A549 (cell line): Measurements from ENCODE around the gene COL3A1.

Experiments
- BHLHE40 ChIP-seq: IDR thresholded peaks from 2 replicates; pipeline ENCODE4 v1.6.1; 2012; ENCODE audit warnings: low read depth, low read length, inconsistent platforms
- CTCF ChIP-seq: fragments of >200 bp; sonication (Bioruptor Twin); formaldehyde crosslinking; IDR thresholded peaks from 3 replicates; pipeline ENCODE4 v1.5.1; 2016
- POLR2A ChIP-seq: IDR thresholded peaks from 2 replicates; pipeline ENCODE4 v1.6.1; 2012; ENCODE audit warnings: mild to moderate bottlenecking, low read length
- TF ChIP-seq, protein P1 (sequence below): fragments of 450-650 bp; IDR thresholded peaks from 2 replicates; pipeline ENCODE4 v1.6.1; 2014; ENCODE audit warnings: antibody characterized with exemption

- TF ChIP-seq, protein P1, sequence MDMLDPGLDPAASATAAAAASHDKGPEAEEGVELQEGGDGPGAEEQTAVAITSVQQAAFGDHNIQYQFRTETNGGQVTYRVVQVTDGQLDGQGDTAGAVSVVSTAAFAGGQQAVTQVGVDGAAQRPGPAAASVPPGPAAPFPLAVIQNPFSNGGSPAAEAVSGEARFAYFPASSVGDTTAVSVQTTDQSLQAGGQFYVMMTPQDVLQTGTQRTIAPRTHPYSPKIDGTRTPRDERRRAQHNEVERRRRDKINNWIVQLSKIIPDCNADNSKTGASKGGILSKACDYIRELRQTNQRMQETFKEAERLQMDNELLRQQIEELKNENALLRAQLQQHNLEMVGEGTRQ: no peak
- TF ChIP-seq CTCF: no peak
- TF ChIP-seq BHLHE40: no peak
- TF ChIP-seq POLR2A: no peak
These were observed 24.9 kb upstream of the COL3A1 start for GRCh38 chr2:188949046-188949818.
